ENCODE results near the gene MYRFL.

DNA sequence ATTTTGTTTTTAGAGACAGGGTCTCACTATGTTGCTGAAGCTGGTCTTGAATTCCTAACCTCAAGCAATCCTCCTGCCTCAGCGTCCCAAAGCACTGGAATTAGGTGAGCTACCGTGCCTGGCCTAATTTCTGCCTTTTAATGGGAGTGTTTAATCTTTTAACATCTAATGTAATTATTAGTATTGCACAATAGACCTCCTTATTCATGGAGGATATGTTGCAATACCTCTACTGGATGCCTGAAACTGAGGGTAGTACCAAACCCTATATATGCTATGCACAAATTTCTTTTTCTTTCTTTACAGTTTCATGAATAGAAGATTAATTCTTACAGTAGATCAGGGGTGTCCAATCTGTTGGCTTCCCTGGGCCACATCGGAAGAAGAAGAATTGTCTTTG lies 47.8 kb downstream of the MYRFL start:
- TF ChIP-seq, protein P1, sequence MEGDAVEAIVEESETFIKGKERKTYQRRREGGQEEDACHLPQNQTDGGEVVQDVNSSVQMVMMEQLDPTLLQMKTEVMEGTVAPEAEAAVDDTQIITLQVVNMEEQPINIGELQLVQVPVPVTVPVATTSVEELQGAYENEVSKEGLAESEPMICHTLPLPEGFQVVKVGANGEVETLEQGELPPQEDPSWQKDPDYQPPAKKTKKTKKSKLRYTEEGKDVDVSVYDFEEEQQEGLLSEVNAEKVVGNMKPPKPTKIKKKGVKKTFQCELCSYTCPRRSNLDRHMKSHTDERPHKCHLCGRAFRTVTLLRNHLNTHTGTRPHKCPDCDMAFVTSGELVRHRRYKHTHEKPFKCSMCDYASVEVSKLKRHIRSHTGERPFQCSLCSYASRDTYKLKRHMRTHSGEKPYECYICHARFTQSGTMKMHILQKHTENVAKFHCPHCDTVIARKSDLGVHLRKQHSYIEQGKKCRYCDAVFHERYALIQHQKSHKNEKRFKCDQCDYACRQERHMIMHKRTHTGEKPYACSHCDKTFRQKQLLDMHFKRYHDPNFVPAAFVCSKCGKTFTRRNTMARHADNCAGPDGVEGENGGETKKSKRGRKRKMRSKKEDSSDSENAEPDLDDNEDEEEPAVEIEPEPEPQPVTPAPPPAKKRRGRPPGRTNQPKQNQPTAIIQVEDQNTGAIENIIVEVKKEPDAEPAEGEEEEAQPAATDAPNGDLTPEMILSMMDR (IDR thresholded peaks at IDR 0.05; ENCODE audit: low read depth, low read length), result no peak
- no peak for TF ChIP-seq EZH2phosphoT487 (IDR thresholded peaks at IDR 0.05; ENCODE audit: low read depth)

Data from OCI-LY3 (cell line).